ENCODE data around the gene FOXM1. TPM values are rescaled to one million over a fixed set of nuclear protein-coding genes. Genes with fewer than 3 reads are reported as not detected.

Gene FOXM1
- total RNA-seq, 1 experiment from 2014 or later: 118 TPM

DNA sequence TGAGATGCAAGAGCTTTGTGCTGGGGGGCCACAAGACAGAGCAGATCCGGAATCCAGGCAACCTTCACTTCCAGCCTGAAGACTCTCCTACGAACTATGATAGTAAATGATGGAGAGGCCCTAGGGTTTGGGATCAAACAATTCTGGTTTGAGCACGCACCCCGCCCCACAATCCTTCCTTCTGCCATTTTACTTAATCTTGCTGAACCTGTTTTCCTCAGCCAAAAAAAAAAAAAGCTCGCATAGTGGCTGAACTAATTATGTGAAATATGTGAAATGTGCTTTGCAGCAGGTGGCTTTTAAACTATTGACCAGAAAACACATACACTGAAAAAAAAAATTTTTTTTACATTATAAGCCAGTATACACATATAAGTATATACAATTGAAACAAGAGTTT is 65.2 kb downstream of the FOXM1 start (continued):
- TF ChIP-seq MYBL2 (CRISPR knock-in tag; IDR thresholded peaks at IDR 0.05) (no peak), NR2C2 (CRISPR knock-in tag; IDR thresholded peaks at IDR 0.05) (no peak)
- TF ChIP-seq, protein P1, sequence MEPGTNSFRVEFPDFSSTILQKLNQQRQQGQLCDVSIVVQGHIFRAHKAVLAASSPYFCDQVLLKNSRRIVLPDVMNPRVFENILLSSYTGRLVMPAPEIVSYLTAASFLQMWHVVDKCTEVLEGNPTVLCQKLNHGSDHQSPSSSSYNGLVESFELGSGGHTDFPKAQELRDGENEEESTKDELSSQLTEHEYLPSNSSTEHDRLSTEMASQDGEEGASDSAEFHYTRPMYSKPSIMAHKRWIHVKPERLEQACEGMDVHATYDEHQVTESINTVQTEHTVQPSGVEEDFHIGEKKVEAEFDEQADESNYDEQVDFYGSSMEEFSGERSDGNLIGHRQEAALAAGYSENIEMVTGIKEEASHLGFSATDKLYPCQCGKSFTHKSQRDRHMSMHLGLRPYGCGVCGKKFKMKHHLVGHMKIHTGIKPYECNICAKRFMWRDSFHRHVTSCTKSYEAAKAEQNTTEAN (CRISPR knock-in tag; IDR thresholded peaks at IDR 0.05): no peak

Other genes with a start within 250 kb of the FOXM1 start
- gene FKBP4, start 82.2 kb downstream of the FOXM1 start, total RNA-seq (2021): 245 to 257 TPM (median 249 TPM) in 3 replicates
- gene ITFG2, start 64.5 kb downstream of the FOXM1 start, total RNA-seq (2021): 23.9 to 26.0 TPM (median 25.4 TPM) in 3 replicates
- 0.09 TPM in 1 of 3 replicates, not detected in the others for gene NRIP2, start 42.1 kb downstream of the FOXM1 start, total RNA-seq (2021)
- not detected in 3 replicates for gene TEX52, start 20.1 kb downstream of the FOXM1 start, total RNA-seq (2021)
- 48.0 to 50.3 TPM (median 49.5 TPM) in 3 replicates for gene RHNO1, start within 50 bp of the FOXM1 start, total RNA-seq (2021)
- 17.4 to 18.8 TPM (median 18.0 TPM) in 3 replicates for gene TULP3, start 13.7 kb upstream of the FOXM1 start, total RNA-seq (2021)
- 75.8 to 96.8 TPM (median 78.2 TPM) in 3 replicates for gene TEAD4, start 82.2 kb upstream of the FOXM1 start, total RNA-seq (2021)
- gene TSPAN9, start 200.2 kb upstream of the FOXM1 start, total RNA-seq (2021): 21.8 to 27.6 TPM (median 23.9 TPM) in 3 replicates